HG03135 (cell line): ENCODE data around the gene PPM1B.
"Not testable (repeated sequence)": the region's sequence is repeated elsewhere in the genome, so short reads cannot be mapped to it uniquely, and the experiment has no call there.

ENCODE experiments used
- ATAC-seq: cut with Tn5 transposase; IDR thresholded peaks from one replicate; pipeline ENCODE4 v1.9.1; 2021; ENCODE audit warnings: mild to moderate bottlenecking, moderate library complexity; ENCODE audit not compliant: unreplicated experiment

The PPM1B gene

DNA sequence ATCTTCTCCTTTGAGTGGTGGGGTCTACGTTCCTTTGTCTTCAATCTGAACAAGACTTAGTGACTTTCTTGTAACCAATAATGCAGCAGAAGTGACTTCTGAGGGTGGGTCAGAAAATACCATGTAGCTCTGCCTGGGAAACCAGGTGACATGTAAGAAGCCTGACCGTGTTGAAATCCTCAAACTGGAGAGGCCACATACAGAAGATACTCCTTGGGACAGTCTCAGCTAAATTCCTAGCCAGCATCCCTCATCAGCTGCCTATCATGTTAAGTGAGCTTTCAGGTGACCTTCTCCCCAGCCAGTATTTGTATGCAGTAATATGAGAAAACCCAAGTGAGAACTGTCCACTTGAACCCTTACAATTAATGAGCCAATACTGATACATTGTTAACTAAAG, 27.0 kb downstream of the PPM1B start:
- ATAC-seq, result no peak

- no peak for ATAC-seq
These were observed 29.1 kb downstream of the PPM1B start for GRCh38 chr2:44197816-44198215.

DNA sequence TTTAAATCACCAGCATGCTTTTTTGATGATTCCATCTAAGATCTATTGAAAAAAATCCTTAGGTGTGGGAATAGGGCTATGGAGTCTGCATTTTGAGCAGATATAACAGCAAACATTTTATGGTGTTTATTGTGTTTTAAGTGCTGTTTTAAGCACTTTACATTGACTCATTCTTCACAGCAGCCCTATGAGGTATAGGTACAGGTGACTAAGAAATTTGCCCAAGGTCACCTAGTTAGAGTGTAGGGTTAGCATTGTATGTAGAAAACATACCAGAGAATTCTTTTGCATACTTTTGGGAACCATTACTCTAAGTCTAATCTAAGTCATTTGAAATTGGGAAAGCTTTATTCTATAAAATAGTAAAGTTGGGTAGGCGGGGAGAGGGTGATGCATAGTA, 31.3 kb downstream of the PPM1B start:
- ATAC-seq, result no peak

DNA sequence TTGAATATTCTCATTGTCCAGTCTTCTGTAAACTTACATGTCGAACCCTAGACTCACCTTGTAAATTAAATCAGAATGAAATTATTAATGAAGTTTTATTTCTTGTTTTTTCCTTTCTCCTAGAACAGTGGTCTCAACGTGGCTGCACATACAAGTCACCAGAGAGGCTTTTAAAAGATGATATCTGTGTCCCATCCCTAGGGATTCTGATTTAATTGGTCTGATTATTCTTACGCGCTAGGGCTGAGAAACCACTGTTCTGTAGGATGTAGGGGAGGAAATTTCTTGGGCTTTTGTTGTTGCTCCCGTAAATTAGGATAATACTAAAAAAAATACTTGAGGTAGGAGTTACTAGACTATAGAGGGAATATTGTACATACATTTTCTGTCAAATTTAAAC, 32.1 kb downstream of the PPM1B start:
- no peak for ATAC-seq

DNA sequence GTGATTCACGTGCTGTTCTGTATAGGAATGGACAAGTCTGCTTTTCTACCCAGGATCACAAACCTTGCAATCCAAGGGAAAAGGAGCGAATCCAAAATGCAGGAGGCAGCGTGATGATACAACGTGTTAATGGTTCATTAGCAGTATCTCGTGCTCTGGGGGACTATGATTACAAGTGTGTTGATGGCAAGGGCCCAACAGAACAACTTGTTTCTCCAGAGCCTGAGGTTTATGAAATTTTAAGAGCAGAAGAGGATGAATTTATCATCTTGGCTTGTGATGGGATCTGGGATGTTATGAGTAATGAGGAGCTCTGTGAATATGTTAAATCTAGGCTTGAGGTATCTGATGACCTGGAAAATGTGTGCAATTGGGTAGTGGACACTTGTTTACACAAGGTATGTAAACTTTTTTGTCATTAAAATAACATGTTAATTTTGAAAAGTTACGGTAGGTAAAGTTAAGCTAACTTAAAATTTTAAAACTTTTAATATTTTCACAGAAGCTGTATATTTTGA, 33.0 kb downstream of the PPM1B start:
- no peak for ATAC-seq

DNA sequence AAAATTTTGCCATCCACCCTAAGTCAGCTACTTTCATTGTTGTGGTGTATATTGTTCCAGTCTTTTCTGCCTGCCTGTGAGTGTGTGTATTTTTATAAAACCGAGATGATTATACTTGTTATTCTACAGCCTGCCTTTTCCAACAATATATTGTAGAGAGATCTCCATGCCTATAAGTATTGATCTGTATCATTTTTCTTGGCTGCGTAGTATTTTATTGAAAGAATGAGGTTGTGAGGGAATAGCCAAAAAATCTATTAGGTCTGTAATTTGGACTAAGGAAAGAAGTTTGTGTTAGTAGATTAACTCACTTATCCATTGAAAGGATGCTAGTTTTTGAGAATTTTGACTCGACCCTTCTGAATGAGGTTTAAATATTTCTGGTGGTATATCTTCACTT, 34.9 kb downstream of the PPM1B start:
- ATAC-seq, result no peak

DNA sequence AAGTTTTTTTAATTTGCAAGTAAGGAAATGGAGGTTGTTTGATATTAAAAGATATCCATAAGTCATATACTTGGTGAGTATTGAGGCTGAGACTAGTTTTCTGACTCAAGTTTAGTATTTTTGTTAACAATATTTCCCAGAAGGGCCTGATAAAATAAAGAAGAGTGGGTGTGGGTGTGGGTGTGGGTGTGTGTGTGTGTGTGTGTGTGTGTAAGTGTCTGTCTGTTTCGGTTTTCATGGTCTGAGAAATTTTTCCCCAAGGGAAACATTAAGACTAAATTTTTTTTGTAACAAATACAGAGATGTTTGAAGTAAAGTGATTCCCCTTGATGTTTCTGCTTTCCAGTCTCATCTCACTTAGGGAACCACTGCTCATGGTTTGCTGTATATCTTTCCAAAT, 36.5 kb downstream of the PPM1B start:
- no peak for ATAC-seq

DNA sequence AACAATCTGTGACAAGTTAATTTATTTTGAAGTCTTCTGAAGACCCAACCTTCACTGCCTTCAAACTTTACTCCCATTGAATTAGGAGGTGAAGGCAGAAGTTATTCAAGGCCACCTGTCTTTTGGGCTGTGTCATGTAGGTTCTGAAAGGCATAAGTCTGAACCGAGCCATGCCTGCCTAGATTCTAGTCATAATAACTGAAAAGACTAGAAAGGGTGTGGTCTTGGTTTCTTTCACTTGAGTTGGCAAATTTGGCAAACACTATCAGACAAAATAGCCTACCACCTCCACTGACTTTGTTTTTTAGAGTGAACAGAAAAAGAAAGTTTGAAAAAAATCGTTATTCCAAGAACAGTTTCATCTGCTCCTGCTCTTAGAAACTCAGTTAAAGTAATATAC, 38.4 kb downstream of the PPM1B start:
- ATAC-seq, result no peak

GRCh38 chr2:44207648-44208047, 39.0 kb downstream of the PPM1B start:
- not testable (repeated sequence) for ATAC-seq

GRCh38 chr2:44210362-44210761, 41.7 kb downstream of the PPM1B start:
- ATAC-seq, result no peak

DNA sequence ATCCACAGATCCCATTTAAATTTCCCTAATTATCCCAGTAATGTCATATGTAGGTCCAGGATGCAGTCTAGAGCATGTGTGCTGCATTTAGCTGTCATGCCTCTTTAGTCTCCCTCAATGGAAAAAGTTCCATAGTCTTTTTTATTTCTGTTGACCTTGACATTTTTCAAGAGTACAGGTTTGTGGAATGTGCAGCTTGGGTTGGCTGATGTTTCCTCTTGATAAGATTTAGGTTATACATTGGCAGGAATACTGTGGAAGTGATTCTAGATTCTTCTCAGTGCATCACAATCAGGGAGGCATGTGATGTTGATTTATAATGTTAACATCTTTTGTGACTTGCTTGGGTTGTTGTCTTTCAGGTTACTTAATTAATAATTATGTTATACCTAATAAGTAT, 42.5 kb downstream of the PPM1B start:
- no peak for ATAC-seq

DNA sequence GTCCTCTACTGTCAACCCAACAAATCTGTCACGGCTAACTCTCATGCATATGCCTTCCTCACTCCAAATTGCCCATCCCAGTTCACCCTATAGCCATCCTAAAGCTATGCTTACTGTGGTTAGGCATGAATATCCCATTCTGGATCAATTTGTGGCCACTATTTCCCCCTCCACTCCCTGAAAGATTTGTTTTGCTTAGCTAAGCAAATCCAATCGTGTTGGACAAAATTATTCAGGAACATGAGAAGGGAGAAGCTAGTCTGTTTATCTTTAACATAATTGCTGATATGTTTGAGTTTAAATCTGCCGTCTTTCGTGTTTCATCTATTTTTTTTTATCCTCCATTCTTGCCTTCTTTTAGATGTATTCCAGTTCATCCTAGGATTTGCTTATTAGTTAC, 43.6 kb downstream of the PPM1B start:
- no peak for ATAC-seq

DNA sequence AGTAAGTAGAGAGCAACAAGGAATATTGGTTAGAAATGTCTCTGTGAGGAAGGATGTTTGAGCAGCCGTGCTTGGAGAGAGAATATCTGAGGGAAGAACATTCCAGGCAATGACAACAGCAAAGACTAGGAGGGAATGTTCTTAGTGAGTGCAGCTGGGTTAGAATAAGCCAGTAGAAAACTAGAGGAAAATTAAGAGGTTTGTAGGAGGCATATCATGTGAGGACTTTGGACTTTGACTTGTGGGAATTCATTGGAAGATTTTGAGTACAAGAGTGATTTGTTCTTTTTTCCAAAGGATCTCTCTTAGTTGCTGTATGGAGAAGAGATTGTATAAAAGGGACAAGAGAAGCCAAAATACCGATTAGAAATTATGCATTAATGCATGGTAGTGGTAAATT, 47.2 kb downstream of the PPM1B start:
- ATAC-seq, result no peak

DNA sequence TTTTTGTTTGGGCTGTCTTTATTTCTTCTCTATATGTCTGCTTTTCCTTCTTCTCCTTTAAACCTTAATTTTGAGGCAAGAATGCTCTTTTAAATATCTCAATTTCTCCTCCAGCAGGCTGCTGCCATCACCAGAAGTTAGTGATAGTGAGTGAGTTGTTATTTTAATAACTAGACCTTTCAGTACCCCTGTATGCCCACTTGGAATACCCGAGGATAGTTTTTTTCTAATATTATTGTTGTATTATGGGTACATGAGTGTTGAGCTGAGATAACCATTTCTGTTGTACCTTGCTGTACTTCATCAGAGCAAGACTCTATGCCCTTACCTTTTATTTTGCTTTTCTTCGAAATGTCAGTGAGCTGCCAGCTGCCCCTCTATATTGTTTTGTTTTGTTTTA, 50.1 kb downstream of the PPM1B start:
- ATAC-seq, result no peak

- ATAC-seq, result no peak
These were observed 58.1 kb downstream of the PPM1B start for GRCh38 chr2:44226753-44227152.

DNA sequence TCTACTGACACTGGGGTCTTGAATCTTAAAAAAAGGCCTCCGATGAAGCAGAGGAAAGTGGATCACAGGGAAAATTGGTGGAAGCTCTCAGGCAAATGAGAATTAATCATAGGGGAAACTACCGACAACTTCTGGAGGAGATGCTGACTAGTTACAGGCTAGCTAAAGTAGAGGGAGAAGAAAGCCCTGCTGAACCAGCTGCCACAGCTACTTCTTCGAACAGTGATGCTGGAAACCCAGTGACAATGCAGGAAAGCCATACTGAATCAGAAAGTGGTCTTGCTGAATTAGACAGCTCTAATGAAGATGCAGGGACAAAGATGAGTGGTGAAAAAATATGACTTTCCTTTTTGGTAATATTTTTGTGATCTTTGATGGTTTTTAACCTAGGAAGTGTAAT, 61.7 kb downstream of the PPM1B start:
- ATAC-seq, result no peak

GRCh38 chr2:44233450-44234128, 64.9 kb downstream of the PPM1B start:
- ATAC-seq, result no peak

- peak; percentile 83 for ATAC-seq
These were observed 68.5 kb downstream of the PPM1B start for GRCh38 chr2:44237221-44237620.

- no peak for ATAC-seq
These were observed 74.2 kb downstream of the PPM1B start for GRCh38 chr2:44242904-44243303.

GRCh38 chr2:44244135-44244871, 75.6 kb downstream of the PPM1B start:
- ATAC-seq, result no peak

GRCh38 chr2:44245083-44245861, 76.6 kb downstream of the PPM1B start:
- no peak for ATAC-seq

DNA sequence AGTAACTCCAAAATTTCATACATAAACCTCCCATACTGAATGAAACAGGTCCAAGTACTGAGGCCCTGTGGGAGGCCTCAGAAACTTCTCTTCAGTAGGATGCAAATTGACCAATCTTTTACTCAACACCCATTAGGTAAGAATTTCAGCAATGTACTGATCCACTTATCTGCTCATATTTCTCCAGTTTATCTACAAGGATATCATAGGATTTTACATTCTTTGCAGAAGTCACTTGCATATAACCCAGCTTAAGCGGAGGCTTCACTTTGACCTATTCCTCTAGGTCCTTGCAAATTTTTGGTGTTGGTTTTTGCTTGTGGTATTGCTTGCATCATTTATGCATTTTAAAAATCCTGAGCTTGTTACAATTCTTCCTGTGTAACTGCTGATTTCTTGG, 77.8 kb downstream of the PPM1B start:
- no peak for ATAC-seq
